ENCODE measurements around the gene USP35.
A peak's percentile ranks its signal among the peaks of the same experiment; 100 is the strongest.

The USP35 gene

GRCh38 chr11:78188286-78189173, at the start of gene USP35, which contains the start of gene KCTD21:
USP35 (plus strand) TSS chr11:78188919; CDS start chr11:78196246, 7,327 bp downstream.
KCTD21 (minus strand) TSS chr11:78188626; CDS start chr11:78174554, 14,072 bp downstream.
- TF ChIP-seq CTCF (IDR thresholded peaks at IDR 0.05) = peak; percentile 35
- Histone ChIP-seq H3K4me3 (ENCODE audit: low read depth in 1 of 2, low read length in 1 of 2) (peak within 1 kb of the TSS; percentile 73 to 99), H3K27me3 (no peaks in the 10 kb centered on the region), H3K27ac (peak within 1 kb of the TSS; percentile 91), H3K9me3 (no peaks in the 10 kb centered on the region), H3K4me1 (ENCODE audit: control insufficient read depth in 1 of 2, insufficient read depth in 1 of 2, low read depth in 1 of 2, low read length in 1 of 2) (peaks cover 29% of the 10 kb centered on the region in 2 experiments), H3K36me3 (peaks cover 13% of the 10 kb centered on the region)

- Histone ChIP-seq H3K36me3 (no peaks in the 10 kb centered on the region), H3K27ac (peak within 1 kb of the TSS; percentile 52), H3K27me3 (no peaks in the 10 kb centered on the region), H3K9me3 (no peaks in the 10 kb centered on the region), H3K4me3 (ENCODE audit: low read depth in 1 of 2, low read length in 1 of 2) (peak within 1 kb of the TSS; percentile 62 to 76), H3K4me1 (ENCODE audit: control insufficient read depth in 1 of 2, insufficient read depth in 1 of 2, low read depth in 1 of 2, low read length in 1 of 2) (peaks cover 12 to 14% of the 10 kb centered on the region in 2 experiments)
- TF ChIP-seq CTCF (IDR thresholded peaks at IDR 0.05) = peak; percentile 9
These were observed 49.0 kb upstream of the USP35 start, which contains the start of gene ALG8 for GRCh38 chr11:78139422-78140391. ALG8 (minus strand) TSS chr11:78139626; CDS start chr11:78139588, 38 bp downstream.

GRCh38 chr11:78140392-78141077, 48.2 kb upstream of the USP35 start:
- no peaks in the 10 kb centered on the region for H3K9me3 ChIP-seq
- peaks cover 12 to 14% of the 10 kb centered on the region in 2 experiments for H3K4me1 ChIP-seq (ENCODE audit: control insufficient read depth in 1 of 2, insufficient read depth in 1 of 2, low read depth in 1 of 2, low read length in 1 of 2)
- no peaks in the 10 kb centered on the region for H3K27me3 ChIP-seq
- no peak for TF ChIP-seq CTCF (IDR thresholded peaks at IDR 0.05)
- H3K4me3 ChIP-seq (ENCODE audit: low read depth in 1 of 2, low read length in 1 of 2) = no peak overlapping the region
- no peak overlapping the region for H3K27ac ChIP-seq
- no peaks in the 10 kb centered on the region for H3K36me3 ChIP-seq

GRCh38 chr11:78145511-78146025, 43.2 kb upstream of the USP35 start:
- H3K36me3 ChIP-seq = no peaks in the 10 kb centered on the region
- no peaks in the 10 kb centered on the region for H3K27me3 ChIP-seq
- no peak overlapping the region for H3K27ac ChIP-seq
- no peaks in the 10 kb centered on the region for H3K9me3 ChIP-seq
- TF ChIP-seq CTCF (IDR thresholded peaks at IDR 0.05) = no peak
- no peaks in the 10 kb centered on the region for H3K4me1 ChIP-seq (ENCODE audit: control insufficient read depth in 1 of 2, insufficient read depth in 1 of 2, low read depth in 1 of 2, low read length in 1 of 2)
- no peak overlapping the region for H3K4me3 ChIP-seq (ENCODE audit: low read depth in 1 of 2, low read length in 1 of 2)

- no peaks in the 10 kb centered on the region for H3K9me3 ChIP-seq
- no peaks in the 10 kb centered on the region for H3K27me3 ChIP-seq
- no peaks in the 10 kb centered on the region for H3K4me1 ChIP-seq (ENCODE audit: control insufficient read depth in 1 of 2, insufficient read depth in 1 of 2, low read depth in 1 of 2, low read length in 1 of 2)
- no peak overlapping the region for H3K4me3 ChIP-seq (ENCODE audit: low read depth in 1 of 2, low read length in 1 of 2)
- no peaks in the 10 kb centered on the region for H3K36me3 ChIP-seq
- no peak for TF ChIP-seq CTCF (IDR thresholded peaks at IDR 0.05)
- H3K27ac ChIP-seq = no peak overlapping the region
These were observed 40.9 kb upstream of the USP35 start for GRCh38 chr11:78147807-78148206.

All from neutrophil (primary cell).